GM18498 (cell line): ENCODE measurements around the gene DGLUCY.
"Not testable (repeated sequence)": the region's sequence is repeated elsewhere in the genome, so short reads cannot be mapped to it uniquely, and the experiment has no call there.

Experiments
- ATAC-seq: cut with Tn5 transposase; IDR thresholded peaks from one replicate; pipeline ENCODE4 v1.9.1; 2021; ENCODE audit warnings: mild to moderate bottlenecking, moderate library complexity; ENCODE audit not compliant: unreplicated experiment

The DGLUCY gene

DNA sequence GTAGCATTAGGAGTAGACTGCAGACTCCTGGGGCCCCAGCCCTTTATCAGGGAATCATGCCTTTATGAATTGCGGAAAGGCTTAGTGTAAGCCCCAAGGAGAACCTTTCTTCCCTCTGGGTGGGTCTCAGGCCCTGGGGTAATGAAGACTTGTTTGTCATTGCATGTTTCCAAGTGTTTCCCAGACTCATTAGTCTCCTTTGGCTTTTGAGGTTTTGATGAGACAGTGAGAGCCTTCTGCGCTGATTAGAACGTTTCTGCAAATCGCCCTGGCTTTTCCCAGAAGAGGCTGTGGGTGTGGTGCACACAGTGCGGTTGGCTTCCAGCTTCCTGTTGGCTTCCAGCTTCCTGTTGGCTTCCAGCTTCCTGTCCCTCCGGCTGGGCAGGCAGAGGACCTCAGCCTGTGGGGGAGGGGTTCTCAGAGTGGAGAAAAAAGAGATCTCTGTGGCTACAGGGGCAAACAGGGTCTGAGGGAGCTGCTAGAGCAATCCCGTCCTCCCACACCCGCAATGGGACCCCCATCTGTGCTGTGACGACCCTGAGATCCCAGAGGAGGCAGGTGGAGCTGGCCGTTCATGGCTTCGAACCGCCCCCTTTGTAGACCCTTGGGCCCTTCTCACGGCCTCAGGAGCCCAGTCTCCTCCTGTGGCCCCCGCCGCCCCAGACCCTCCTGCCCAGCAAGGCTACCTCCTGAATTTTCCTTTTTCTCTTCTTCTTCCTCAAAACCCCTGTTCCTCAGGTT, 88.5 kb downstream of the DGLUCY start:
- no peak for ATAC-seq

DNA sequence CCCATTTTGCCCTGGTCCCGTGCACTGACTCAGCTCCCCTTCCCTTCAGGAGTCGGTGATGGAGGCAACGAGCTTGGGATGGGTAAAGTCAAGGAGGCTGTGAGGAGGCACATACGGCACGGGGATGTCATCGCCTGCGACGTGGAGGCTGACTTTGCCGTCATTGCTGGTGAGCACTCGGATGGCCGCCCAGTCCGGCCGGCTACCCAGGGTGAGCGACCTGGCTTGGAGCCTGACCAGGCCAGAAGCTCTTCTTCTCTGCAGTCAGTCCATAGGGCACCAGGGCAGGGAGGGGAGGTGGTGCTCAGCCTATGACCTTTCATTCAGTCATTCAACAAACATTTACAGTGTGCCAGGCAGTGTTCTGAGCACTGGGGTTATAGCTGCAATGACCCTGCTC, 90.8 kb downstream of the DGLUCY start:
- ATAC-seq: no peak

DNA sequence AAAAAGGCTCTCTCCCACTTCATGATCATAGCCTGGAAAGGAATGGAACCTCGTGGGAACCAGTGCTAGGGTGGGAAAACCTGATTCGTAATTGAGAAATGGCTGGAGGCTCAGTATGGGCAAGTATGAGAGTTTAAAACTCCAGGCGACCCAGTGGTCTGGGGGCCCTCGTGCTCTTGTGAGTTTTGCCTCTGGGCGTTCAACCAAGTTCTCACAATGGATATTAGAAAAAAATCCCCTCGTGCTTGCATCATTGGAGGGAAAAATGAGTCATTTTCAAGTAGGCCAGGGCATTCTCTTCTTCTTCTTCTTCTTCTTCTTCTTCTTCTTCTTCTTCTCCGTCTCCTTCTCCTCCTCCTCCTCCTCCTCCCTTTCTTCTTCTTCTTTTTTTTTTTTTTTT, 91.6 kb downstream of the DGLUCY start:
- ATAC-seq: no peak

DNA sequence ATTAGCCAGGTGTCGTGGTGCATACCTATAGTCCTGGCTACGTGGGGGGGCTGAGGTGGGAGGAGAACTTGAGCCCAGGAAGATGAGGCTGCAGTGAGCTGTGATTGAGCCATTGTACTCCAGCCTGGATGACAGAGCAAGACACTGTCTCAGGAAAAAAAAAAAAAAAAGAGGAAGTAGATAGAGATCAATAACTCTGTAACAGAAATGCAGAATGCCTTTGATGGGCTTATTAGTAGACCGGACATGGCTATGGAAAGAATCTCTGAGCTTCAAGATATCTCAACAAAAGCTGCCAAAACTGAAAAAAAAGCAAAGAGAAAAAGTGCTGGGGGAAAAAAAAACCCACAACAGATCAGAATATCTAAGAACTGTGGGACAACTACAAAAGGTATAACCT, 93.1 kb downstream of the DGLUCY start:
- no peak for ATAC-seq

DNA sequence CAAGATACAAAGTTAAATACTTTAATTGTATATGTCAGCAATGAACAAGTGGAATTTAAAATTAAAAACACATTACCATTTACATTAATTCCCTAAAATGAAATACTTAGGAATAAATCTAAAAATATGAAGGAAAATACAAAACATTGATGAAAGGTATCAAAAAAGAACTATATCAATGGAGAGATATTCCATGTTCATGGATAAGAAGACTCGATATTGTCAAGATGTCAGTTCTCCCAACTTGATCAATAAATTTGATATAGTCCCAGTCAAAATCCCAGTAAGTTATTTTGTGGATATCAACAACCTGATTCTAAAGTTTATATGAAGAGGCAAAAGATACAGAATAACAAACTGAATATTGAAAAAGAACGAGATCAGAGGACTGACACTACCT, 97.1 kb downstream of the DGLUCY start:
- ATAC-seq: no peak

DNA sequence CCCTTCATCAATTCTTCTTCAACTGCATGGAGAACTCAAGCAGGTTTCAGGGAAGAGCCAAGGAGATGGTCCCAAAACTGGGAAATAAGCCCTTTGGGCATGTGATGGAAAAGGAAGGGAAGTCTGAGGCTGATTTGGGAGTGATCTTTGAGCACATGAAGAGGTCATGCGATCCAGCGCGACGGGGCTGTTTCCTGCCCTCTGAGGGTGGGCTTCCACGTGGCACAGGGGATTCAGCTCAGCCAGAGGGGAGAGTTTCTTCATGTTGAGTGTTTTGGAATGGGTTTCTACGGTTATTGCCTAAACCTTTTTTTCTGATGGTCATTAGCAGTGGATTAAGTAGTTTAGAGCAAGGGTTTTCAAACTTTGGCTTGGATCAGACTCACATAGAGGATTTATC, 100.4 kb downstream of the DGLUCY start:
- no peak for ATAC-seq

DNA sequence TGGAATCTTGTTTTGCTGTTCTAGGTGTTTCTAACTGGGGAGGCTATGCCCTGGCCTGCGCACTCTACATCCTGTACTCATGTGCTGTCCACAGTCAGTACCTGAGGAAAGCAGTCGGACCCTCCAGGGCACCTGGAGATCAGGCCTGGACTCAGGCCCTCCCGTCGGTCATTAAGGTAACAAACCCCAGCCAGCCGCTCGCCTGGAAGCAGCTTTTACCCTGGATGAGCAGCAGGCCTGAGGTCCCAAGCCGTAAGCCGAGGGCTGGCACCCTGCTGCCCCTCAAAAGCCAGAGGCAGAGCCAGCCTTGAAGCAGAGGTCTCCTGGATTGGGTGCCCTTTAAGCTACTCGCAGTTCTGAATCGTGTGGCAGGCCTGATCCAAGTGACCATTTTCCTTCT, 101.5 kb downstream of the DGLUCY start:
- no peak for ATAC-seq

DNA sequence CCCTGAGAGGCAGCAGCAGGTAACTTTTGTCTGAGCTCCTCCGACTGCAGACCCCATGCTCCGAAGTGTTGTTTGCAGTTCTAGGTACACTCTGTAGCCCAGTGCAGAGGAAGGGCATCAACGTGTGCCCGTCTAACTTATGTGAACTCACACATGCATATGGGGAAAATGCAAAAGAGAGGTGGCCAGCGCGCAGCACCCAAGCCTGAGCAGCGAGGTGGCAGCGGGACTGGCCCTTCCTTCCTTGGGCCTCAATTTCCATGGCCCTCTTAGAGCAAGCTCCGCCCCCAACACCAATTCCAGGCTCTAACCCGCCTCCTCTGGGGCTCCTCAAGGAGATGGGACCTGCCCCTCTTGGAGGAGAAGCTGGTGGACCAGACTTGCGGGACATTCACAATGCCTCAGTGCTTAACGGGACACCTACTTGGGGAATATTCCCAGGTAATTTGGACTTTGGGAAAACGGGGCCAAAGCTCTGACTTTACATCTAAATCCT, 102.9 kb downstream of the DGLUCY start:
- no peak for ATAC-seq

DNA sequence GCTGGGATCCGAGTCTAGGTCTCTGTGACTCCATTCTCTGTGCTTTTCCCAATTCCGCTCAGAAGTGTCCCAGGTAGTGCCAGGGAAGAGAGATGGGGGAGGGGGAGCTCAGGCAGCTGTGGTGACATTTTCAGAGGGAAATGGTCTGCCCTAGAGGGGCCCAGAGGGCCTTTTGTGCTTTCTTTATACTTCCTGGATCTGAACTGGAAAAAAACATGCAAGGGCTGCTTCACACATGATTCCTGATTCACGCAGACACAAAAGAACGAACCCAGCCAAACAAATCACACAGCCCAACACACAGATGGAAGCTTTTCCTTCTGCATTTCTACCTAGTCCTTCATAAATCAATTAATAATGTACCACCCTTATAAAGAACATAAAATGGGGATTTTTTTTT, 104.1 kb downstream of the DGLUCY start:
- no peak for ATAC-seq

DNA sequence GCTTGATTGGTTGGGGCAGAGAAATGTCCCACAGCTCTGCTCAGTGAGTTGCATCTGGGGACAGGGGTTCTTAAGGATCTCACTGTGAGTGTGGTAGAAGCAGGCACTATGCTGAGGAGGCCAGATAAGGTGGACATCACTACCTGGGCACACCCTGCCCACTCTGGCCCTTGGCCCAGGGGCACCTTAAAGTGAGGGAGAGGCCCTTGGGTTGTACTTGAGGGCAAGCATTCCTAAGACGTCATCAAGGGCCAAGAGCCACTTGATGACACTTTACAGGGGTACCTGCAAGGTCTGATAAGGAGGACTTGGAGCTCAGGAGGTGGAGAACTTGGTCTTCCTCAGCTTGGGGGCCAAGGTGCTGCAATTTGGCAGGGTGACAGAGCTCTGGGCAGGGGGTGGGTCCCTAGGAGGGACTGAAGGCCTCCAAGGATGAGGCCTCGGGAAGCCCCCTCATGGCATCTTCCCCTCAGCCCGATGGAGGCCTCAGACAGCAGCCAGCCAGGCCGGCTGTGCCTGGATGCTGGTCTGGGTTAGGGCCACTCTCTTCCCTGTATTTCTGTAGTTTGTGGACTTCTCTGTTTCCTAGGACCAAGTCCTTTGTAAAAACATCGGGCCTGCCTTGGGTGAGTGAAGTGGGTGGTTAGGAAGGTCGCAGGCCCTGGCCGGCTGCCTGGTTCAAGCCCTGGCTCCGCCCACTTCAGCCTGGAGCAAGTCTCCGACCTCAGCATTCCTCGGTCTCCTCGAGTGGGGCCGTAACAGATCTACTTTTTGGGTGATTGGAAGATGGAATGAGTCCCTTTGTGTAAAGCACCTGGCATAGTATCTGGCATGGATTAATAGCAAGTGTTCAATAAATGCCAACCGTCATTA, 105.9 kb downstream of the DGLUCY start:
- no peak for ATAC-seq

DNA sequence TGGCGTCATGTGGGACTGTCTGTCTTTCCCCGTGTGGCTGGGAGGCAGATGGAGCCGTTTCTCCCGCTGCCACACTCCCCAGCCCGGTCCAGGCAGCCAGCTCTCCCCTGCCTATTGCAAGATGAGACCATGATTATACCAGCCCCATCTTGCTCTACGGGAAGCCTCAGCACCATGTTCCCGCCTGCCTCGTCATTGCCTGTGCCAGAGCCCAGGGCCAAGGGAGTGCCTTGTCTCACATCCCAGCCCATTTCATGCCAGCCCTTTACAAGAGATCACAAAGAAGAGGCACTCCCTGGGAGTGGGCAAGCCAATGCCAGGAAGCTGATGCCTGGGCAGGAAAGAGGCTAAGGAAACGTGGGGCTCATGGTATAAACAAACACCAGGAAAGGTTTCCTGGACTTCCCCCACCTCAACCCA, 106.7 kb downstream of the DGLUCY start:
- no peak for ATAC-seq

DNA sequence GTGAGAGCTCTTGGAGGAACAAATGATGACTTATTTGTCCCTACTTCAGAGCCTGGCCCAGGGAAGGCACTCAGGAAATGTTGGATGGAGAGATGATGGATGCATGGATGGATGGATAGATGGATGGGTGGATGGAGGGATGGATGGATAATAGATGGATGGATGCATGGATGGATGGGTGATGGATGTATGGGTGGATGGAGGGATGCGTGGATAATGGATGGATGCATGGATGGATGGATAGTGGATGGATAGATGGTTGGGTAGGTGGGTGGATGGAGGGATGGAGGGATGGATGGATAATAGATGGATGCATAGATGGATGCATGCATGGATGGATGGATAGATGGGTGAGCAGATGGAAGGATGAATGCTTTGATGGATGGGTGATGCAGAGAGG, 107.4 kb downstream of the DGLUCY start:
- no peak for ATAC-seq

DNA sequence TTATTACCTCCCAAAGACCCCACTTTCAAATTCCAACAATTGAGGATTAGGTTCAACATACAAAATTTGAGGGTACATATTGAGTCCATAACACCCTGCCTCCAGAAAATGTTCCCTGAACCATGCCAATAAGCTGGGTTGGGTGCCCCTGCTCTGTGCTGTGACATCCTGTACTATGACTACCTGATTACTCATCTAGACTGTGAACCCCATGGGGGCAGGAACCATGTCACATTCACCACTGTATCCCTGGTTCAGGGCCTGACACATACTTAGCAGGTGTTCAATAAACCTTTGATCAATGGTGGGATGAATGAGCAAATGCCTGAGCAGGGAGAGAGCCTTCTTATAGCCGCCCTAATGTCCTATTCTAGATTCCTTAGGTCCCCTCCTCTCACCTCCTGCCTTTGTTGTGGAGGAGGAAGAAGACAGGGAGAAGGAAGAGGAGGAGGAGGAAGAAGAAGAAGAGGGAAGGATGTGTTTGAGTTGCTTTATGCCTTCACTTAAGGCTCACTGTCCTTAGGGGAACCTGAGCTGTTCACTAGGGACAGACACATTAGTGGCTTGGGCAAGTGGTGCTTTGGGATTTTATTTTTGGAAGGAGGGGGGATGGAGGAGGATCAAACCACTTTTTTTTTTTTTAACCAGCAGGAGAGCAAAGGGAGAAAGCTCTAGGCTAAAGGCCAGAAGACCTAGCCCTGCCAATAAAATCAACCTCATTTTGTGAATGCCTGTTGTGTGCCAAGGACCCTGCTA, 109.3 kb downstream of the DGLUCY start:
- ATAC-seq: no peak

DNA sequence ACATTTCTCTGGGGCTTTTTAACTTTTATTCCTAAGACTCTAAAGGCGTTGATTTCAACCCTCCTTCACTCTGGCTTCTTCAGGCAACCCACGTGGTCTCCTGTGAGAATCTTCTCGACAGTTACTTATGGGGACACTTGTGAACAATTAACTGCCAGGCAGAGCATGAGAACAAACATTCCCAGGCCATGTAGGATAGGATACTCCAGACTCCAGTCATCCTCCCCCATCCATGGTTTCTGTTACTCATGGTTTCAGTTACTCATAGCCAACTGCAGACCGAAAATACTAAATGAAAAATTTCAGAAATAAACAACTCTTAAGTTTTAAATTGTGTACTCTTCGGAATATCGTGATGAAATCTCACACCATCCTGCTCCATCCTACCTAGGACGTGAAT, 111.2 kb downstream of the DGLUCY start:
- ATAC-seq: no peak

DNA sequence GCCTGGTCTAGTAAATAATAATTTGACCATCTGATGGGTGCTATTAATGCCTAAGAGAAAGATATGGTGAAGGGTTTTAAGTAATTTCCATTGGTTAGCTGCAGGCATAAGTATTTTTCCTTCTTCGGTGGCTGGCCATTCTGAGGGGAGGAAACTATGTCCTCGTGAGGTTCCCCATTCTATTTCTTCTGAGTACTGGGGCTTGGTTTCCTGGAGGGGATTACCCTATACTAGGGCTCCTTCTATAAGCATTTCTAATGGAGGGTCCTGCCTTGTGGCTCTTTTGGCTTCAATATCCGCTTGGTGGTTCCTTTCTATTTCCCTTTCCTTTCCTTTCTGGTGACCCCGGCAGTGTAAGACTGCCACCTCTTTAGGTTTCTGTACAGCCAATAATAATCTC, 112.5 kb downstream of the DGLUCY start:
- ATAC-seq: not testable (repeated sequence)

DNA sequence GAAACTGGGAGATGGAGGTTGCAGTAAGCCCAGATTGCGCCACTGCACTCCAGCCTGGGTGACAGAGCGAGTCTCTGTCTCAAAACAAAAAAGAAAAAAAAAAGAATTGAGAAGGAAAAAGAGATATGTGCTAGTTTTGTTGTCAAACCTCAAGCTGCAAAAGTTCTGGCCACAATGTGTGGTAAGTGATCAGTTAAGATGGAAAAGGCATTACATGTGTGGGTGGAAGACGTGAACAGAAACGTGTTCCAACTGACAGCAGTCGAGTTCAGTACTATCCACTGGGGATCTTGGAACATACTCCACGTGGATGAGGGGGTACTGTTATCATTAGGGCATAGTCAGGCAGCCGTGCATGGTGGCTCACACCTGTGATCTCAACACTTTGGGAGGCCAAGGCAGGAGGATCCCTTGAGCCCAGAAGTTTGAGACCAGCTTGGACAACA, 113.3 kb downstream of the DGLUCY start:
- ATAC-seq: no peak

DNA sequence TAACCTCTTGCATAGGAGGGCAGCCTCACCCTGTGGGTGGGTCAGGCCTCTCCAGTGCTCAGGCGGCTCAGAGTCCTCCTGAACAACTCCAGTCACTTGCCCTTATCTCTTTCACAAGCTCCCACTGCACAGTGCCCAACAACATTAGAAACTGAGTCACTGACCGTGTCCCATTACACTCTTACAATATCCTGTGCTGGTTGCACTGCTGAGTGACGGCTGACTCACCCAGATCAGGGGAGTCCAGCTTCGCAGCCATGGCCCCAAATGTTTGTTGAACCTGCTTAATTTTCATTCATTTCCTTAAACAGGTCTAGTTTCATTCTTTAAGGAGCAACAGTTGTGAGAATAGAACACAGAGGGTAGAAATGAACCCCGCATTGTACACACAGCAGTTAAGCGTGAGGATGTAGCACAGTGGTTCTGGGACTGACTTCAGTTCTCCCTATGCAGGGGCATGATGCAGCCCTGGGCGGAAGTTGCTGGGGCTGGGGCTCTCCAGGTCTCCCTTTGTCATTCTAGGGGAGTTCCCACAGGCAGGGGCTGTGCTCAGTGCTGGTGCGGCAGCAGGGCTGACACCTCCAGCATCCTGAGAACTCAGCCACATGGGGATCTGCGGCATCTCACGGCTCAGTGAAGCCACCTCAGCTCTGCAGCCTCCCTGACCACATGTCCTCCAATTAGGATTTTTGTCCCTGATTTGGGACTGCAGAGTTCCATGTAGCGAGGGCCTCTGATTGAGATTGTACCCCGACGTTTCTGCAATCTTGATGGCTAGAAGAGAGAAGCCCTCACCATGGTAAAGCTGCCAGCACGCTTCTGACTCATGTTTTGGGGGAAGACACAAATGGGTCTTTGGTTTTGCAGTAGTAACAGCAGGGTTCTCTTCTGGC, 114.5 kb downstream of the DGLUCY start:
- ATAC-seq: peak; percentile 72

DNA sequence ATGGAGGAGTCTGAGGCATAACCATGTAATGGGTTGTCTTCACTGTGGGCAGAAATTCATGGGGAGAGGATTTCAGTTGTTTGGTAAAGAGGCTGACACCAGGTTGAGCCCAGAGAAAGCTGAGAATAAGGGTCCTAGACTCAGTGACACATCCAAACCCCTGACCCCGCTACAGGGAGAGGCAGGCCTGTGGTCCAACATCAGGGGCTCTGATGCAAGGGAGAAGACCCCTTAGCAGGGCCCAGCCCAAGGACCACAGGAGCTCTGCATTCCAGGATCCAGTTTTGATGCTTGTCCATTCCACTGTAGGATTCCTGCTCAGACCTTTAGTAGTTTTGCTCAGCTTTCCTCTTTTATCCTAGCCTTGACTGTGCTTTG, 115.1 kb downstream of the DGLUCY start:
- no peak for ATAC-seq

DNA sequence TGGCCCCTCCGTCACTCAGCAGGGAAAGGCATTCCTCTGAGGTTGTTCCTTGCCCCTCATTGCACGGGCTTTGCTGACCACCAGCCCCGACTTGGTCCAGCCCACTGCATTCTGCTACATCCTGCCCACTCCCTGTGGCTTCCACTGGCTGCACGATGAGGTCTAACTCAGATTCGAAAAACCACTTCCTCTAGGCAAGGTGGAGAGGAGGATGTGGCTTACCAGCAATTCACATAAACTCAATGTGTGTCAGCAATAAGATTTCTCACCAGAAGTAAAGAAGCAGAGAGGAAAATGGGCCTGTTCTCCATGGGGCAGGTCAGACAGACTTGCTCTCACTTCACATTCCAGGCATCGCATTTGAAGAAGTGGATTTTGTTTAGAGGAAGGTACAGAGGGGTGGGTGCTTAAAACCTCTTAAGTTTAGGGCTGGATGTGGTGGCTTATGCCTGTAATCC, 115.9 kb downstream of the DGLUCY start:
- ATAC-seq: peak; percentile 75

DNA sequence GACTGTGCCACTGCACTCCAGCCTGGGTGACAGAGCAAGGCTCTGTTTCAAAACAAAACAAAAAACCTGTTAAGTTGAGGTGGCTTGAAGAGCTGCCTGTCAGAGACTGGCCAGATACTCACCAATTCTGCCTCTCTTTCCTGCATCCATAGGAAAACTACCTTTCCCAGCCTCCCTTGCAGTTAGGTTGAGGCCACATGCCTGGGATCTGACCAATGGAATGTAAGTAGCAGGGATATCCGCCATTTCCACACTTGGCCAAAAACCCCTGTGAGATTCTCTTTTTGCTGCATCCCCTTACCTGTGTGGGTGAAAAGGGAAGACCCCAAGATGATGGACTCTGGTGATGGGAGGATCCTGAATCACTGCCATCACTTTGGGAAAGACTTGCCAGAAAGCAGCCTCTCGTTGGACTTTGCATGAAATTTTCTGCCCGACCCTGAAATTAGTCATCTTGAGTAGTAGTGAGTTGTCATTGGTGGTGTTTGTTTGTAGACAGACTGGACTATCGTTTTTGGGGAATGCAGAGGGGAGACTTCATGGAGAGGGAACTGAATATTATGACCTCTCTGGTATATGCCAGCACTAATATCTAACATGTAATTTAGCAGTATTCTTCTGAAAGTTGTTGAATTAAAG, 116.6 kb downstream of the DGLUCY start:
- no peak for ATAC-seq
